Stimulated activated CD4-positive, alpha-beta T cell treated with anti-CD3 and anti-CD28 coated beads, TNF-alpha, amount 100 ng/mL, for 48 hours (primary cell): Measurements from ENCODE around the gene ITGA7.
A peak's percentile ranks its signal among the peaks of the same experiment; 100 is the strongest.

Experiments used
- DNase-seq, 3 donors: peaks; one replicate each; pipeline ENCODE4 v3.0.0-alpha.2; 2020; ENCODE audit warnings: low read depth in 3 of 3

ITGA7 gene

GRCh38 chr12:55700255-55701018 is 7.3 kb downstream of the ITGA7 start:
- no peak for DNase-seq

GRCh38 chr12:55699471-55700055 is 8.1 kb downstream of the ITGA7 start:
- no peak for DNase-seq

DNA sequence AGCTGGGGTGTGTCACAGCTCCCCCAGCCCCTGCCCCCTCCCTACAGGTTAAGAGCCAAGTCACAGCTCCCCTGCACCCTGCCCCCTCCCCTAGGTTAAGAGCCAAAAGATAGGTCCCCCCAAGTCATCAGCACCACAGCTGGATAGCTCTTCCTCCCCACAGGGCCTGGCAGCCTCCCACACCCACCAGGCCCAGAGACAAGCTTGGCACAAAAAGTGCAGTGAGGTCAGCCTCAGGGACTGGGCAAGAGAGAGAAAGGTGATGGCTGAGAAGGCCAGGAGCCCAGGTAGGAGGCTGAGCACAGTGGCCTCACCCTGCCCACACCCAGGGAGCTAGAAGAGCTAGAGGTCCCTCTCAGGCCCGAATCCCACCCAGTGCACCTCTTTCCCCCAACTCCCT is 8.7 kb downstream of the ITGA7 start:
- no peak for DNase-seq

- DNase-seq, result no peak
Observed at GRCh38 chr12:55698241-55698955, 9.3 kb downstream of the ITGA7 start.

DNA sequence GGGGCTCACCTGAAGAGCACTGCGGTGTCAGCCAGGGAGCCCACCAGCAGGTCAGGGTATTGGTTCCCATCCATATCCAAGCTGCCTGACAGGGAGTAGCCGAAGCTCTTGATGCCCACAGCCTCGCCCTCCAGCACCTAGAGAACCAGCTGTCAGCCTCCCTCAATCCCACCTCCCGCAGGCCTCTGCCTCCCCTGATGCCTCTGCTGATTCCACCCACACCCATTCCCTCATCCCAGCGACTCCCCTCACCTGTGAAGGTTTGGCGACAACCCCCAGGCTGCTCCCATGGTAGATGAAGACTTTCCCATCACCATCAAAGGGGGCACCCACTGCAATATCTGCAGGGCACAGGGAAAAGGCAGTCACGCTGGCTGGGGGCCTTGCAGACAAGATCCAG is 10.0 kb downstream of the ITGA7 start:
- no peak for DNase-seq

GRCh38 chr12:55696796-55697462 is 10.8 kb downstream of the ITGA7 start:
- DNase-seq, result no peak

GRCh38 chr12:55696141-55696540 is 11.6 kb downstream of the ITGA7 start:
- no peak for DNase-seq

GRCh38 chr12:55695349-55695748 is 12.4 kb downstream of the ITGA7 start:
- no peak for DNase-seq

GRCh38 chr12:55694651-55695050 is 13.1 kb downstream of the ITGA7 start:
- no peak for DNase-seq

DNA sequence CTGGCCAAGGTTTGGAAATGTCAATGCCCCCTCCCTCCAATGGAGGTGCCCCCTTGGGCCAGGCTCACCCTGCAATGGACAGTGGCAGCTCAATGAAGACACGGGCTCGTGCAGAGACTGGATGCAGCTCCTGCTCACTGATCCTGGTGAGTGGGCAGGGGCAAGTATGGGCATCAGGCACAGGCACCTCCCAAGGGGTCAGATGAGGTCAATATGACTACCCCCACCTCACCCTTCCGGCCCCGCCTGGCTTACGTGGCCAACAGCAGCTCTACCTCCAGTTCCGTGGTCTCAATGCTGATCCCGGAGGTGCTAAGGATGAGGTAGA is 13.6 kb downstream of the ITGA7 start:
- DNase-seq, result no peak

GRCh38 chr12:55693323-55694187 is 14.1 kb downstream of the ITGA7 start:
- DNase-seq, result no peak

- no peak for DNase-seq
Observed at GRCh38 chr12:55692631-55693322, 14.9 kb downstream of the ITGA7 start.

GRCh38 chr12:55688716-55689655 is 18.7 kb downstream of the ITGA7 start:
- DNase-seq, result no peak

GRCh38 chr12:55687746-55688145 is 20.0 kb downstream of the ITGA7 start:
- peak in 2 of 3 donors; percentile 20 to 27 for DNase-seq

DNA sequence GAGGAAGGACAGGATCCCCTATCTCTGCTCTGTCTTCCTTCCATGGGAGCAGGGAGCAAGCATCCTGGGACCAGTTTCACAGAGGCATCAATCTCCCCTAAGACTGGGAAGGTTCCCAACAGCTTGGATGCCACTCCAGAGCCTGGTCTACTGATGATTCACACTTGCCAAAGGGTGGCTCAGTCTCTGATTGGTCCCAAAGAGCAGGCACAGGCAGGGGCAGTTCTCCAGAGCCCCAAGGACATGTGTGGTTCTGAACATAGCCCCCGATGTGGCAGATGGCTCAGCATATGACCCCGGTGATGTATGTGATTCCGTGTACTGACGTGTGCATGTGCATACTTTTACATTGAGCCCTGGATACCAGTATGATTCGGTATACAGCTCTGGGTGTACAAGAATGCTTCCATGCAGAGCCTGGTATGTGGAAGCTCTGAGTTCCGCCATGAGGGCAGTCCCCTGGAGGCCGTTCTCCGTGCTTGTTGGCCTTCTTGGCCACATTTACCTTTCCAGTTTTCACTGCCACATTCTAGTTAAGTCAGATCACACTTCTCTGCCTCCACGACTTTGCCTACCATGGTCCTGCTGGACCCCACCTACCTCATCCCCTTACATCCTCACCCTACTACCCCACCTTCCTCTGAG is 21.2 kb downstream of the ITGA7 start:
- DNase-seq, result no peak

DNA sequence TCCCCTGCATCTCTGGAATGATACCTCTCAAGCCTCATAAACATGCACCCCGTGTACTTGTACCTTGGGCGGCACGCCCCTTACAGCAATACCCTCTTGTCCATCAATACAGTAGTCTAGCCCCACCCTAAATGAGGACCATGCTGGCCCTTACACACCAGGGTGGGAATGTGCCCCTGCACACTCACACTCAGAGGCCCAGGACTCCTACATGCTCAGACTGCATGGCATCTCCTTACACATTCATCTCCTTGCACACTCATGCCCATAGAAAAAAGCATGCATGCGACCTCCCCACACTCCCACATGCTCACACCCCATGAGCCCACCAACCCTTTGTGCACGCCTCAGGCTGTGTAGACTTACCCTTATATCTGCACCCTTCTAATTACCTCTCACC is 22.0 kb downstream of the ITGA7 start:
- no peak for DNase-seq

DNA sequence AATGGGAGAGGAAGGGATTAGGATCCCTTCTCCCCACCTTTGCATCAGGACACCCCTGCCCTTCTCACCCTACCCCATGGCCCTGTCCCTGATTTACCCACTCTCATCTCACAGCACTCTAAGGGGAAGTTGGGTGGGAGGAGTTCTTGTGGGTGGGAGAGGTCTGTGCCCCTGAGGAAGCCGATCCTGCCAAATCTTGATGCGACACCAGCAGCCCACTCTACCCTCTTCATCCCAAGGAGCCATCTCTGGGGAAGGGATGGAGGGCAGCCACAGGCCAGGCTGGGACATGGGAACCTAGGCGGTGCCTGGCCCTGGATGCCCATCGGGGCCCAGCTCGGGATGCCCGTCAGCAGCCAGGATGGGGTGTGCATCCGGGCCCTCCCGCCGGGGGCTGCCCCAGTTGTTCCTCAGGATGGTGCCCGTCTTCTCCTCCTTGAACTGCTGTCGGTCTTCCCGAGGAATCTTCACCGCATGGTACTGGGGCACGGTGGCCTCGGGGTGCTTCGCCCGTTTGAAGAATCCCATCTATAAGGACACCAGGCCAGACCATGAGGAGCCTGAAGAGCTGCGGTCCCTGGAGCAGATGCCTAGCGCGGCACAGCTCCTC is 22.8 kb downstream of the ITGA7 start:
- DNase-seq, result no peak

DNA sequence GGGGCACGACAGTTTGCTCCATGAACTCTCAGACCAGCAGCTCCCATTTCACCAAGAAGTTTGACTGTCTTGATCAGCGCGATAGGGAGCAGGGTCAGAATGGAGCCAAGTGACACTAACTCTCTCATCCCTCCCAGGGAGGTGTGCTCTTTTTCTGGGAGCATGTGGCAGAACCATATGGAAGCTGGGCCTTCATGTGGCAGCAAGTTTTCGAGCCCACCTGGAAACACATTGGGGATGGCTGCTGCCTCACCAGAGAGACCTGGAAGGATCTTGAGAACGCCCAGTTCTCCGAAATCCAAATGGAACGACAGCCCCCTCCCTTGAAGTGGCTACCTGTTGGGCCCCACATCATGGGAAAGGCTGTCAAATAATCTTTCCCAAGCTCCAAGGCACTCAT is 24.0 kb downstream of the ITGA7 start:
- no peak for DNase-seq
